HG02852 (cell line): Measurements from ENCODE around the gene MACROD2.

ENCODE experiments used
- ATAC-seq: cut with Tn5 transposase; IDR thresholded peaks from one replicate; pipeline ENCODE4 v1.9.1; 2021; ENCODE audit warnings: mild to moderate bottlenecking, moderate library complexity; ENCODE audit not compliant: unreplicated experiment

The MACROD2 gene

DNA sequence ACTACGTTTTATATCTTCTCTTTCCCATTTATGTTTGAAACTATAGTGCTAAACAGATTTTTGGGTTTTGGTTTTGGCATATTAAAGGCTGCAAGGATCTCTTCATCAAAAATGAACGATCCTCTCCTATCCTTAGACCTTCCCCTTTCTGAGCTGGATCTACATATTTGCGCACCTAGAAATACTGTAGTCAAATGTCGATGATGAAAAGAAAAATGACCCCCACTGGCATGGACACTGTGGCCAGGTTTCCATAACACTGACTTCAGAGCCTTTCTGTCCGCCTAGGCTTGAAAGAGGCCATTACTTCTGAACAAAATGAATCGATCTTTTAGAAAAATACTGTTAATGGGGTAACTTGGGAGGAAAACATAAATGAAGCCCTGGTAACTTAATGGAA, 336.3 kb downstream of the MACROD2 start:
- ATAC-seq = no peak

DNA sequence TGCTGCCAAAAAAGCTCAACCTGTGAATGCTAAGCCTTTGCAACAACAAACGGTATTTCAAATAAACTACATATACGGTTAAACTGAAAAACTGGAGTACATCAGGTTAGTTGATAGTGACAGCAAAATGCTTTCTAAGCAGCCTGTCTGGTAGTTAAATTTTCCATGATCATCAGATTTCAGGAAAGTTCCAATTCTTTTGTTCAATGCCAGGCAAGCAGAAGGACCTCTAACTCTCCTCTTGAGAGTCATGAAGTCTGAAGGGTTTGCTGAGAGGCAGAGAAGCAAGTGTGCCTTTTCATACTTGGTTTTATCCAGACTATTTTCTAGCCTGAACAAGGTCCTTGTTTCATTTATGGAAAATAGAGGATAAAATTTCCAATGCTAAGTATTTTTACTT, 337.6 kb downstream of the MACROD2 start:
- ATAC-seq = no peak

DNA sequence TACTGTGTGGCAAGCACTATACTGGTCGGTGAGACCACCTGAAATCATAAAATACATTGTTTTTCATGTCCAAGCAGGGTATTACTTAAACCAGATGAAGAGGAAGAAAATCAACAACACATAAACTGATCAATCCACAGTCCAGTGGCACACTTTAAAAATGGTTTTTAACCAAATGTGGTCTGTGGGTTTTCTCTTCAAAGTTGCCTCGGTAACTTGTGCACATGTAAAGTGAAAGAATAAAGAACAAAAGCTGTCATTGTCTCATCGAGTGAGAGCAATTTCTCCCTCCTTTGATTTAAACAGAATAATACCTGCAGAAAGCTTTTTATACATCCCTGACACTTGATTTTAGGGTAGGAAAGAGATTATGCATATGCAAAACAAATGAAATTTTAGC, 338.4 kb downstream of the MACROD2 start:
- ATAC-seq = no peak

- no peak for ATAC-seq
Observed at GRCh38 chr20:14334306-14334930, 339.1 kb downstream of the MACROD2 start.

DNA sequence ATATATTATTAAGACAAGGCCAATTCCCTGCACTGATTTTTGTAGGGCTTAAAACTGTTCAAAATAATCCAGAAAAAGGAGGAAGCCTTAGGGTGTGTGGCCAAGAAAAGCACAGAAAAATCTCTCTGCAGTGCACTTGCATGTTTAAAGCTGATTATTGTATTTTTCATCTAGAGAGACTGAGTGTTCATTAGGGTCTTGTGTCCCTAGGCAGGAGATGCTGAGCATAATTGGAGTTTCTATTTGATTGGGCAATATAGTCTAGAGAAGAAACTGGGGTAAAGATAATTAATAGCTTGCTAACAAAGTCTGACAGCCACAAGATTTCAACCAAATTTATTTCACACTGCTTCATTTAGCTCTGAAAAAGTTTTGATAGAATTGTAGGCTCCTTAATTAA, 339.7 kb downstream of the MACROD2 start:
- ATAC-seq = no peak

DNA sequence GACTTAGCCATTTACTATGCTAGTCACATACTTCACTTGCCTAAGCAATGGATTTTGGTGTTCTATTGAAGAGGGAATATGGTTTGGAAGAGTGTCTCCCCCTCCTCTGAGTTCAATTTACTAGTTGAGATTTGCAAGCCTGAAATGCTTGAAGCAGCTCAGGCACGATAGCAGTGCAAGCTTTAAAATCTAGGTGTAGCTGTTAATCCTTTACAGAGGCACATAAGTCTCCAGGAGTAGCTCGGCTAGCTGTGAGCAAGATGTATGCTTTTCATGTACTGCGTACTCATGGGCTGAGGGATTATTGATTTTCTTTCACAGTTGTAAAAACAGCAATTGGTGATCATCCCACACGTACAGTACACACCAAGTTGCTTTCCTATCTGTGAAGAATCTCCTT, 341.4 kb downstream of the MACROD2 start:
- no peak for ATAC-seq

DNA sequence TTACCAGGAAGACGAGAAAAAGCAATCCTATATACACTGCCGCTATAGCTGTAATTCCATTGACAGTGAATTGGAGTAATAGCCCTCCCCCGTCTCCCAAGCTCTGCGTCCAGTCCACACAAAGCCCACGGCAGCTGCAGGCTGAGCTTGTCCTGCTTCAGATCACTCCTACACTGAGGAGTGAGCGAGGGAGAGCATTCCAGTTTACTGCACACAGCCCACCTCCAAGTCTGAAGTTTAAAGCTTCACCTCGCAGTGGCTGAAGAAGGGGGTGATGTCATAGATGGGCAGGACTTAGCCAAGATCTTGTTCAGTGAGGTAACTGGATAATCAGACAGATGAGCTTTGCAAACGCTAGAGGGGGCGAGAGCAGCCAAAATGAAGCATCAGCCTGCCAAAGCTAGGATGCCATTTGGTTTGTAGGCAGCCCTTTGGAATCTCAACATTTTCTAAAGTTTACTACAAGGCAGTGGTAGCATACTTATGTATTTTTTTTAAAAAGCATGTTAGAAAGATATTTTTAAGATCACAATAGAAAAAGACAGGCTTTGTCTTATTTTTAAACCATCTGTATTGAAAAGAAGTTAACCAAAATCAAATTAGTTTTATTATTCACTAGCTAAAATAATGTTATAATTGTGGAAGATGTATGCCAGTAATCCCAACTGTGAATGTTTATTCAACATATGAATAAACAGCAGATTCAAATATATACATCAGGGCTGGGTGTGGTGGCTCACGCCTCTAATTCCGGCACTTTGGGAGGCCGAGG, 342.3 kb downstream of the MACROD2 start, which contains the start of gene FLRT3:
TSS of gene FLRT3 (minus strand) at position 213 of the 772 bp plus-strand sequence. CDS start 10,106 bp downstream, outside the sequence.
- peak; percentile 95 for ATAC-seq

GRCh38 chr20:14341801-14342200, 346.5 kb downstream of the MACROD2 start:
- ATAC-seq = no peak

- ATAC-seq = no peak
Observed at GRCh38 chr20:14342918-14343317, 347.6 kb downstream of the MACROD2 start.

DNA sequence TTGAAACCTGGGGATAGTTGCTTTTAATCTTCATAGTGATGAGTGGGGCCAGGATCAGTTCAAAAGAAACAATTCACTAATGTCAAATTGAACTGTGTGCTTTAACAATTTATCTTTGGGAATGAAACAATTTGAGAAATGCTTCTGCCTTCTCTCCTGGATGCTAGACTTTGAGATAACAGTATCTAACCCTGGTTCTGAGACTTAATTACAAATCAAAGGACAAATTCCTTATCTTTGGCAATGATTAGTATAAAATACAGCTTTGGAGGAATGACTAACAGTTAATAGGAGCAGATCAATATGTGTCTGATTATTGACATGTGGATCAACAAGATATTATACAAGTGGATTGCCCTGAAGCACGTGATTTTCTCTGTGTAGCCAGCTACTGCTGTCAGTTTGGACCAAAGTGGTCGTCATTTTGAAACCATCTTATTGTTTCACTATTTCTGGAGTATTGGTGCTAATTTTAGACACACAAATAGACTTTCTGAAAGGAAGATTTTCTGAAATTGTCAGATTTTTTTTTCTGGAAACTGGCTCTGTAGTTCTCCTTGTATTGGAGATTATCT, 348.3 kb downstream of the MACROD2 start:
- no peak for ATAC-seq

- no peak for ATAC-seq
Observed at GRCh38 chr20:14344746-14345145, 349.4 kb downstream of the MACROD2 start.

DNA sequence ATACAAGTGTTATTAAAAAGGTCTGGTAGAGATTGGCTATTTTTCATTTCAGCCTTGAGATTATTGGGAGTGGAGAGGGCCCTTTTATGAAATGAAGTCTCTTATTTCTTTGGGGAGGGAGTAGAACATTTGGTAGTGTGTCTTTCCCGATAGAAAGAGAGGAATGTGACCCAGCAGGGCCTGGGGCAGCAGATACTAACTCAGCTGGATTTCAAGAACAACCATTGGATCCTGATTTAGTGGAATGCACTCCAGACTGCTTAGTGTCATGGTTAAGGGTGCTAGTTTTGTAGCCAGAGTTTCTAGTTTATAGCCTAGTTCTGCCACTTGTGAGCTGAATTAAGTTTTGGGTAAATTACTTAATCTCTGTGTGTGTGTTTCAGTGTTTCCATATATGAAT, 360.5 kb downstream of the MACROD2 start:
- ATAC-seq = no peak

DNA sequence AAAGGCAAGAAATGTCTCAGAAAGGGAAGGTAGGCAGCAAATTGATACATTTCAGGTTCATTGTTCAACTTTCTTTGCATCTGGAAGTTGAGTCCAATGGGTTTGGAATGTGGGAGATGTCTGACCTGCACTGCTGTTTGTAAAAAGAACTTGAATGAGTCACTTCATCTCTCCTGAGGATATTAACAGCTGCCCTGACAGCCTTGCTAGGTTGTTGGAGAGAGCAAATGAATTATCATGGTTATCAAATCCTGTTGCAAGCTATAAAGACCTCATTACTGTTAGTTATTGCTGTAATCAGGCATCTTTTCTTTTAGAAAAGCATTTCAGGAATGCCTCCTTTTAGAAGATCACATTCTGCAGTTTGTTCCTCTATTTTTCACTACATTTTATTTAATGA, 365.1 kb downstream of the MACROD2 start:
- ATAC-seq = no peak

DNA sequence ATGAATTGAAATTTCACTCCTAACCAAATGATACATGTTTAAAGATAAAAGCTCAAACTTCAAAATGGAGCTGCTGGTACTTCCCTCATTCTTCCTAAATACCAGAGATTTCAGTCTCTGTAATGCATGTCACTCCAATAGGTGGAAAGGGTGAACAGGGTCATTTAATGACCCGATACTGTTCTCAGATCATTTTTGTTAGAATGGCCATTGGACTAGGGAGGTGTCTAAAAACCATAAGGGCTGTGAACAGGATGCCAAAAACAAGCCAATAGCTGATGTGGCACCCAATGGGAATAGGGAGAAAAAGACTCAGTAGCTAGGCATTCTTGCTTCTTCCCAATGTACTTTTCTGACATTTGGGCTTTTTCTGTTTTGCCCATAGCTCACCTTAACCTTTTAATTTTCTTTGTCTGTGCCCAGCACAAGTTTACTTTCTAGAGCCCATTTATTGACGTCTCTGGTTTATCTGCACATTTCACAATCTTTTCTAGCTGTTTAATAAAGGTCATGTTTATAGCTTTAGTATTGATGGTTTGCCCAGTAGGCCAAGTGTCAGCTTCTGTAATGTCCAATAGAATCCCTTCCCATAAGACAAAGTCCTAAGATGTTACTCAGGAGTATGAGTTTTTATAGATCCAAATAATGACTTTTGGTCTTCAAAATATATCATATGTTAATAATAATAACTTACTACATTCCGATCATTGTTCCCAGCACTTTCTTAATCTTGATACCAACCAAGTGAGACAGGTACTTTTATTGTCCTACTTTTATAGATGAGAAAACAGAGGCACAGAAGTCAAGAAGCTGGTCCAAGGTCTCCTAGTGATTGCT, 366.4 kb downstream of the MACROD2 start:
- ATAC-seq = no peak

DNA sequence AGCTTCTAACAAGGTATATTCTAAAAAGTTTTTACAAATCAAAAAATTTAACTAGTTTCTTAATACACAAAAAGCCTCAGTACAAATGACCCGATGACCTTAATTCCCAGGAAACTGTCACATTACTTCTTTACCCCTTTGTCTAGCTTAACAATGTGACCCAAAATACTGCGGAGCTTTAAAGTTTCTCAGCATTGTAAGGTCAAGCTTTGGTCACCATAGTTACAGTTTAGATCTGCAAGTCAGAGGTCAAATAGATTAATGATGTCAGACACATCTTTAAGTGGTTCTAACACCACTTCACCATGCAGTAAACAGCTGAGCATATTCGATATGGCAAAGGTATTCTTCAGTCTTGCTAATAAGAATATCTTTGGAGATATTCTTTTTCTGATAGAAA, 378.9 kb downstream of the MACROD2 start:
- no peak for ATAC-seq

DNA sequence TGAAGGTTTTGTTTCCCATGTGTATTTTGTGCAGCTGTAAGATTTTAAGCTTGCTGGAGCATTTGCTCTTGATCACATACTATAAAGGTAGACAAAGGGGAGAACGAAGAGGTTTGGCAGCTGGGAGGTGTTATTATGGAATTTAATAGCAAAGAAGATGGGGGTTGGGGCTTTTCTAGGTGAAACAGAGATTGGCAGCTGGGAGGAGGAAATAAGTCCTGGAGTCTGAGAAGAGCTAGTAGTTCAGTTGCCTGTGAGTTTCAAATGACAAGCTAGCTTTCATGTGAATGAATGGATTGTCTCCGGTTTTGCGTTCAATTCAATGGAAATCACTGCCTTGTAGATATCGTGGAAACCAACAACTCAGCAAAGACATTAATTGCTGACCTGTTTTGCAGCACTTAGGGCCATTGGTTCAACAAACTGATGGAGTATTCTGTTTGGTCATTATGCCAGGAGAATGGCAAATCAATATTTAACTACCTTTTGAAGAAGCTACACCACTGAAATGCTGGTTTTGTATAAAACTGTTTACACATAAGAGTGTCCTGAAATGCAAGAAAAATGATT, 380.2 kb downstream of the MACROD2 start:
- no peak for ATAC-seq

- ATAC-seq = no peak
Observed at GRCh38 chr20:14378326-14378725, 383.0 kb downstream of the MACROD2 start.

- ATAC-seq = no peak
Observed at GRCh38 chr20:14383335-14383734, 388.0 kb downstream of the MACROD2 start.

DNA sequence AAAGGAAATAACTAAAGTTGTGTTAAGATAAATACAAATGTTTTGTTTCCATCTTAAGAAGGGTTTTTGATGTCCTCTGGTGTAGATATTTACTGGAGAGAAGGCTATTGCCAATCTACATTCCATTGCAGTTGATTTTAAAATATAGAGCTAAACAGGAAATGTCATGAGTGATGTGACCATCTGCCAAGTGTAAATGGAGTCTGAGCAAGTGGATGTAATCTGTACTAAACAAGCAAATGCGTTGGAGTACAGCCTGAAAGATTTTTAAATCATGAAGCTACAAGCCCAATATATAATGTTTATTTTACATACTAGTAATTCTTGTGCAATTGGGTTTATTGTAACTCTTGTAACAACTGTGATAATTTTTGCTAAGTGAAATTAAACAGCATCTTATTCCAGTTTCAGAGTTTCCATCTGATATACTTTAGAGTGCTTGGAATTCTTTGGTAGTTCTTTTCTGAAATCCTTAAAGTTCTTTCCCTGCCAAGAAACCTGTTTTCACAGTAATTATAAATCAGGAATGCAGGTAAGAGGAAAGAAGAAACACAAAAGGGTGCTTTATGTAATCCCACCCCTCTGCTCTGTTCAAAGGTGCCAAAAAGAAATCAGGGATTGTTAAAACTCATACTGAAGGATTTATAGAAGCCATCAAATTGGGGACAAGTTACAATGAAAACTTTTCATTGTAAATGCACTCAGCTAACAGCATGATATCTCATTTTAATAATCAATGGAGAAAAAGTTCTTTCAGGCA, 389.3 kb downstream of the MACROD2 start:
- ATAC-seq = no peak

GRCh38 chr20:14385176-14385740, 389.9 kb downstream of the MACROD2 start:
- ATAC-seq = no peak
